Measurements from ENCODE around the gene AJAP1.

Gene AJAP1

DNA sequence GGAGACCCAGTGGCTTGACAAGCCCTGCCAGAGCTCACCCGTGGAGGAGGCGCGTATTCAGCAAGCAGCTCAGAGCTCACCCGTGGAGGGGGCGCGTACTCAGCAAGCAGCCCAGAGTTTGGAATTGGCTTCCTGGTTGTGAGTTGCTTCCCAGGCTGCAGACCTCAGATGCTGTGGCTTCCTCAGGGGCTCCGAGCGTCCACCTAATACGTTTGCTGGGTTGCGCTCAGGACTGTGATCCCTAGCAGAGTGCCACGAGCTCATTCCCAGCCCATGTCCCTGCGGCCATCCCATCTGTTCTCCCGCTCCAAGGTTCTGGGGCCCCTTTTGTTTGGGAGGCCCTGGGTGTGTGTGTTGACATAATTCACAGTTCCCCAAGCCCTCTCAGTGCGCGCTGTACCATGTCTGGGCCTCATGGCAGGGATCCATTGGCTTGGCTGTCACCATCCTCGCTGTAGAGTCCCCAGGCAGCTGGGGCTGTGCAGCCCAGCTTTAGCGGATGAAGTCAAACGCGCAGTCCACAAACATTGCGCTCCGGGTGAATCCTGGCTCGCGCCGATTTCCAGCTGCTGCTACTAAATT lies 3.6 kb downstream of the AJAP1 start:
- TF ChIP-seq, protein P1, sequence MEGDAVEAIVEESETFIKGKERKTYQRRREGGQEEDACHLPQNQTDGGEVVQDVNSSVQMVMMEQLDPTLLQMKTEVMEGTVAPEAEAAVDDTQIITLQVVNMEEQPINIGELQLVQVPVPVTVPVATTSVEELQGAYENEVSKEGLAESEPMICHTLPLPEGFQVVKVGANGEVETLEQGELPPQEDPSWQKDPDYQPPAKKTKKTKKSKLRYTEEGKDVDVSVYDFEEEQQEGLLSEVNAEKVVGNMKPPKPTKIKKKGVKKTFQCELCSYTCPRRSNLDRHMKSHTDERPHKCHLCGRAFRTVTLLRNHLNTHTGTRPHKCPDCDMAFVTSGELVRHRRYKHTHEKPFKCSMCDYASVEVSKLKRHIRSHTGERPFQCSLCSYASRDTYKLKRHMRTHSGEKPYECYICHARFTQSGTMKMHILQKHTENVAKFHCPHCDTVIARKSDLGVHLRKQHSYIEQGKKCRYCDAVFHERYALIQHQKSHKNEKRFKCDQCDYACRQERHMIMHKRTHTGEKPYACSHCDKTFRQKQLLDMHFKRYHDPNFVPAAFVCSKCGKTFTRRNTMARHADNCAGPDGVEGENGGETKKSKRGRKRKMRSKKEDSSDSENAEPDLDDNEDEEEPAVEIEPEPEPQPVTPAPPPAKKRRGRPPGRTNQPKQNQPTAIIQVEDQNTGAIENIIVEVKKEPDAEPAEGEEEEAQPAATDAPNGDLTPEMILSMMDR (conservative IDR thresholded peaks at IDR 0.05; ENCODE audit: low read length), result no peak
- H3K4me3 ChIP-seq (ENCODE audit: low read length), result no peak overlapping the region
- DNase-seq (ENCODE audit: low read depth), result no peak

DNA sequence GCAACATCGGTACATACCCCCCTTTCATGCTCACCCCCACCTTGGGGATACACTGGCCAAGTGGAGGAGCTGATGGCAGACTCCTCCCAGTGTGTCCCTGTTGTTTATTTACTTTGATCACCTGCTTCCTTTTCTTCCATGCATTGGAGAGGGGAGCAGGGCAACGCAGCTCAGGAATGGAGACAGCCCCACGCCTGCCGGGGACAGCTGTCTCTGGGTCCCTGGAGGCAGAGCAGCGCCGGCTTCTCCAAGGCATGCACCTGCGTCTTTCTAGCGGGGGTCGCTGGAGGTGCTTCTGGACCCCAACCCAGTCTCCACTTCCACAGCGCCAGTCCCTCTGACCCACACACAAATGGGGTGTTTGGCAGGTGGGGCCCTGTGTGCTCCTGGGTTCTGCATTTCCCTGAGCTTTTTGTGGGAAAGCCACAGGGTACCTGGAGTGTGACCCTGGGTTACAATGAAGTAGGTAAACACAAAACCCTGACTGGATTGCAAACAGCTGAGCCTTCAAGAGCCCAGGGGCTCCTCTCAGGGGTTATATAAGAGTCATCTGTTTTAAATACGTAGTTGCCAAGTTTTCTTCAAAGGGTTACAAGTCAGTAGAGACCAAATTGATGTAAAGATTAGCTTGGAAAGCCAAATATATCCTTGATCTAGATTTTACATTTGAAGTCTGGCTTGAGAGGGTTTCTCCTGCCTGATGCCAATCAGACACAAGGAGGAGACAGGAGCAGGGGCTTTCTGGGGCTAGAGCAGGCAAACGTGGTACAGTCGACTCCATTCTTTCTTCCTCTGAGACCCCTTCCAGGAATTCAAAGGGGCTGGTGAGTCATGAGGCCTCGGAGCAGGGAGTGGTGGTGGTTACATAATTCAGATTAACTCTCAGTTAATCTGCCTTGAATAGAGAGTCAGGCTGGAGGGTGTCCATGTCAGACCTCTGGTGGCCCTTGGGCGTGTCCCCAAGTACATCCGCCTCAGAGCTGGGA lies 4.5 kb downstream of the AJAP1 start:
- TF ChIP-seq, protein P1 (conservative IDR thresholded peaks at IDR 0.05; ENCODE audit: low read length), result no peak
- DNase-seq (ENCODE audit: low read depth), result no peak
- no peak overlapping the region for H3K4me3 ChIP-seq (ENCODE audit: low read length)

DNA sequence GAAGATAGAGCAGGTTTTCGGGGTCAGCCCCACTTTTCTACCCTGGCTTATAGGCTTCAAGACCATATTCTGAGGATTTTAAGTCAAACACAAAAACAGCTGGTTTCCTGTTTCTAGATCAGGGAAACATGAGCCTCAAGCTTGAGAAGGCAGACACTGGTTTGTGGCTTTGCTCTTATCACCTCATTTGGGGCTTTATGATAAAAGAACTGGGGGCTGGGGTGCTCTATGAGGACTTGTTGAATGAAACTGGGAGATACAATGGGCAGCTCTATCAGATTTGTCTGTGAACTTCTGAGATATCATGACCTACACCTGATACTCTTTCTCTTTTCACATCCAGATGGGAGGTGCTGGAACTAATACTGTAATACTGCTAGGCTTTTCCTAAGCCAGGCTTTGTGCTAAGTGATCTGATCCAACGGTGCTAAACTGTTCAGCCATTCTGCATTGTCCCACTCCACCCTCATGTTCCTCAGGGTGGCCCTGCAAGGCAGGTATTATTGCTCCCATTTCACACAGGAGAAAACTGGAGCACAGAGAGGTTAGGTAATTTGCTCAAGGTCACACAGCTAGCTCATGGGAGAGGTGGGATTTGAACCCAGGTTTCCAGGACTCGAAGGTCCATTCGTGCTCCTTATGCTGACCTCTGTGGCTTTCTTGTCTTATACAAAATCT lies 6.6 kb downstream of the AJAP1 start:
- H3K4me3 ChIP-seq (ENCODE audit: low read length), result no peak overlapping the region
- DNase-seq (ENCODE audit: low read depth), result no peak
- TF ChIP-seq, protein P1 (conservative IDR thresholded peaks at IDR 0.05; ENCODE audit: low read length), result no peak

DNA sequence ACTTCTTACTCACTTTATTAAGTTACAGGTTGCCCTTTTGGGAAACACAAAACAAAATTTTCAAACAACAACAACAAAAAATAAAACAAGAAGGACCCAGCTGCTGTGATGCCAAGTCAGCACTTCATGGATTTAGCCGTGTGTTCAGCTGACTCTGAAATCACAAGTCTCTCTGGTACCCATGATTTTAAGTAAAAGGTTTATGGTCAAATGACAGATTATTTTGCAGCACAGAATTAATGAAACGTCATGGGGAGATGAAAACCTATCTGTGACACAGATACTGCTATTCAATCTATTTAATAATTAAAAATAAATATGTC lies 7.1 kb downstream of the AJAP1 start:
- TF ChIP-seq, protein P1 (conservative IDR thresholded peaks at IDR 0.05; ENCODE audit: low read length), result no peak
- DNase-seq (ENCODE audit: low read depth), result no peak
- H3K4me3 ChIP-seq (ENCODE audit: low read length), result no peak overlapping the region

DNA sequence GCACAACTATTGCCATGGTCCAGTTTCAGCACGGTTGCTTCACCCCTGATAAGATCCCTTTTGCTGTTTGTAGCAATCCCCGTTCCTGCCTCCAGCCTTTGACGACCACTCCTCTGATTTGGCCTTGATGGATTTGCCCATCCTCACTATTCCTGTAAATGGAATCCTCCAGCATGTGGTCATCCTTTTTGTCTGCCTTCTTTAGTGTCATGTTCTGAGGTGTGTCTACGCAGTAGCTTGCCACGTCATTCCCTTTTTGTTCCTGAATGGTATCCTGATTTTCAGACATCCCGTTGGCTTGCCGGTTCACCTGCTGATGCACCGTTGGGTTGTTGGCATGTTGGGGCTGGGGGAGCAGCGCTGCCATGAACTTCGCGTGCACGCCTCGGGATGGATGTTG lies 7.8 kb downstream of the AJAP1 start:
- no peak for DNase-seq (ENCODE audit: low read depth)
- no peak overlapping the region for H3K4me3 ChIP-seq (ENCODE audit: low read length)
- TF ChIP-seq, protein P1 (conservative IDR thresholded peaks at IDR 0.05; ENCODE audit: low read length), result no peak

DNA sequence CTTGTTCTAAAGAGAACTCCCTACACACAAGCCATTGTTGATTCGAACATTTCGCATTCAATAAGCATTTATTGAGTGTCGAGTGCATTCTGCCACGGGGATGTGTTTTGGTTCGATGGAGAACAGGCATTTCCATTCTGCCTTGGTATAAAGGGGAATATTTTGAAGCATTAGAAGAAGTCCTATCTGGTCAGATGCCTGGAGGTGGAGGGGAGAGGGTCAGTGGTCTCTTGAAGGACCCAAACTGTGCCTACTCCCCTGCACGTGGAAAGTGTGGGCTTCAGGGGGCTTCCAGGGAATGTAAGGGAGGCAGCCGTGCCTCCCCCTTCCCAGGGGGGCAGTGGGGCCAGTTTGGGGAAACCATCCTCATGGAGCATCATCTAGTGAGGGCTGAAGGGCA lies 8.3 kb downstream of the AJAP1 start:
- TF ChIP-seq, protein P1 (conservative IDR thresholded peaks at IDR 0.05; ENCODE audit: low read length), result no peak
- DNase-seq (ENCODE audit: low read depth), result no peak
- no peak overlapping the region for H3K4me3 ChIP-seq (ENCODE audit: low read length)
